Prostate gland (tissue), 2 donors: ENCODE data around the gene EIF4EBP2. TPM values are rescaled to one million over a fixed set of nuclear protein-coding genes. Genes with fewer than 3 reads are reported as not detected.

Experiments
- DNase-seq: peaks from one replicate; pipeline ENCODE4 v3.0.0-alpha.2; 2019; ENCODE audit warnings: low spot score
- H3K27ac ChIP-seq, 2 donors: fragments of 200-600 bp; sonication (generic); 2 replicates each; pipeline ENCODE4 v1.5.1; 2017 to 2019
- H3K27me3 ChIP-seq: fragments of 200-600 bp; sonication (generic); replicated peaks from 2 replicates; pipeline ENCODE4 v1.5.1; 2019; ENCODE audit not compliant: insufficient read depth
- H3K36me3 ChIP-seq, 2 donors: fragments of 200-600 bp; sonication (generic); 1 replicate in 1 of 2; 2 replicates in 1 of 2; pipeline versions ENCODE4 v1.5.1 to v1.8.1; 2017 to 2019
- H3K4me1 ChIP-seq: fragments of 200-600 bp; sonication (generic); replicated peaks from 2 replicates; pipeline ENCODE4 v1.5.1; 2019
- H3K4me3 ChIP-seq, 2 donors: fragments of 200-600 bp; sonication (generic); 2 replicates each; pipeline ENCODE4 v1.5.1; 2017 to 2019
- H3K9me3 ChIP-seq: fragments of 200-600 bp; sonication (generic); 2 replicates; pipeline ENCODE4 v1.5.1; 2017
- POLR2A ChIP-seq: fragments of 450-650 bp; IDR thresholded peaks from one replicate; pipeline ENCODE4 v1.6.1; 2016; ENCODE audit warnings: antibody characterized with exemption, mild to moderate bottlenecking
- POLR2AphosphoS5 ChIP-seq: sonication (generic); formaldehyde crosslinking; IDR thresholded peaks from one replicate; pipeline ENCODE4 v1.6.1; 2017; ENCODE audit warnings: antibody characterized with exemption
- WGBS: methylation state at CpG from one replicate; pipeline ENCODE4 v1.1.5; 2018; 5-methylcytosine and 5-hydroxymethylcytosine counted together
- intact Hi-C: fragments of 100-400 bp; cut with DNase I; formaldehyde crosslinking; loops from one replicate; pipeline ENCODE4 v1.14.2; 2022
- total RNA-seq, 2 donors: library from RNA; depleted of rRNA; stranded (reverse); fragments of >200 nt; gene quantifications; one replicate each; pipeline ENCODE4 v1.1.0, GENCODE V29; 2016
- TF ChIP-seq, protein P1 (sequence below), 4 experiments: fragments of 200-600 bp in 2 of 4; fragments of 450-650 bp in 2 of 4; sonication (generic) in 2 of 4; IDR thresholded peaks; 1 replicate in 3 of 4; 2 replicates in 1 of 4; pipeline ENCODE4 v1.5.1; 2016 to 2019; ENCODE audit warnings: antibody characterized with exemption in 4 of 4, mild to moderate bottlenecking in 2 of 4, moderate library complexity in 2 of 4

Gene EIF4EBP2
- total RNA-seq, 2 donors from 2014 or later, result 40.1 to 63.3 TPM

GRCh38 chr10:70475661-70476060 lies 71.7 kb downstream of the EIF4EBP2 start:
- Histone ChIP-seq H3K27me3 (no peaks in the 10 kb centered on the region), H3K4me3 (no peak overlapping the region), H3K9me3 (no peaks in the 10 kb centered on the region), H3K36me3 (no peaks in the 10 kb centered on the region), H3K27ac (no peak overlapping the region), H3K4me1 (no peaks in the 10 kb centered on the region)
- 86% methylated on average over 8 of the region's 8 CpGs for WGBS
- TF ChIP-seq POLR2A (no peak), POLR2AphosphoS5 (no peak)
- TF ChIP-seq, protein P1, sequence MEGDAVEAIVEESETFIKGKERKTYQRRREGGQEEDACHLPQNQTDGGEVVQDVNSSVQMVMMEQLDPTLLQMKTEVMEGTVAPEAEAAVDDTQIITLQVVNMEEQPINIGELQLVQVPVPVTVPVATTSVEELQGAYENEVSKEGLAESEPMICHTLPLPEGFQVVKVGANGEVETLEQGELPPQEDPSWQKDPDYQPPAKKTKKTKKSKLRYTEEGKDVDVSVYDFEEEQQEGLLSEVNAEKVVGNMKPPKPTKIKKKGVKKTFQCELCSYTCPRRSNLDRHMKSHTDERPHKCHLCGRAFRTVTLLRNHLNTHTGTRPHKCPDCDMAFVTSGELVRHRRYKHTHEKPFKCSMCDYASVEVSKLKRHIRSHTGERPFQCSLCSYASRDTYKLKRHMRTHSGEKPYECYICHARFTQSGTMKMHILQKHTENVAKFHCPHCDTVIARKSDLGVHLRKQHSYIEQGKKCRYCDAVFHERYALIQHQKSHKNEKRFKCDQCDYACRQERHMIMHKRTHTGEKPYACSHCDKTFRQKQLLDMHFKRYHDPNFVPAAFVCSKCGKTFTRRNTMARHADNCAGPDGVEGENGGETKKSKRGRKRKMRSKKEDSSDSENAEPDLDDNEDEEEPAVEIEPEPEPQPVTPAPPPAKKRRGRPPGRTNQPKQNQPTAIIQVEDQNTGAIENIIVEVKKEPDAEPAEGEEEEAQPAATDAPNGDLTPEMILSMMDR (IDR thresholded peaks at IDR 0.05), result no peak
- intact Hi-C loops, result no loop called here
- no peak for DNase-seq

DNA sequence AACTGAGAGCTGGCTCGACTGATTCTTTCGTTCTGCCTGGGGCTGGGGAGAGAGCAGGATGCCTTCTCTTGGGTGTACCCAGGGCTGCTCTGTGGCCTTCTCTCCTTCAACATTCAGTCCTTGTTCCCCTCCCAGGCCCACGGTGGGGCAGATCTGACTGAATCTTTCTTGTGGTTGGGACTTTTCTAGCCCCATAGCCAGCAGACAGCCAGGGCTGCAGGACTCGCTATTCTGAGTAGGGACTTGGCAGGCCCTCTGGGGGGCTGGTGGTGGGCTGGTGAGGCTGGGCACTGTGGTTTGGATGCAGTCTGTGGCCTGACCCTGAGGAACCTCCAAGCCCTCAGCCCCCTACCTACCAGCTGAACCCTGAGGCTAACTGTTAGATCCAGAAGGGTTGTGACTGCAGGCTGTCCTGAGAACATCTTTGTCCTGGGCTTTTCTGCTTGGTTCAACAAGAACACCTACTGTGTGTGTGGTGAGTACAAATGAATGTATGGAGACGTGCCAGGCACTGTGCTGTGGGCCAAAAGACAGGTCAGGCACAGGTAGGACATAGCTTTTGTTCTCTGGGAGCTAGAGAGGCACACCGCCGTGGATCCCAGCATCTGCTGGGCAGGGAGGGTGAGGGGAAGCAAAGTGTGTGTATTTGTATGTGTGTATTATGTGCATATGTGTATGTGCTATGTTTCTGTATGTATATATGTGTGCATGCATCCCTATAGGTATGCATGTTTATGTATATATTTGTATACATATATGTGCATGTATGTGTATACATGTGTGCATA lies 72.5 kb downstream of the EIF4EBP2 start:
- H3K36me3 ChIP-seq, result no peaks in the 10 kb centered on the region
- H3K4me1 ChIP-seq, result no peaks in the 10 kb centered on the region
- DNase-seq, result no peak
- TF ChIP-seq POLR2A, result no peak
- TF ChIP-seq, protein P1 (IDR thresholded peaks at IDR 0.05), result no peak
- no peak overlapping the region for H3K4me3 ChIP-seq
- no peaks in the 10 kb centered on the region for H3K27me3 ChIP-seq
- intact Hi-C loops, result no loop called here
- no peak overlapping the region for H3K27ac ChIP-seq
- no peaks in the 10 kb centered on the region for H3K9me3 ChIP-seq
- WGBS, result 72% methylated on average over 7 of the region's 7 CpGs

- WGBS, result 7% methylated on average over 27 of the region's 27 CpGs
- DNase-seq, result no peak
- Histone ChIP-seq H3K36me3 (no peaks in the 10 kb centered on the region), H3K4me3 (peak overlapping the region; percentile 49 to 54), H3K9me3 (no peaks in the 10 kb centered on the region), H3K4me1 (no peaks in the 10 kb centered on the region), H3K27ac (peak overlapping the region in 1 of 2 donors; percentile 57), H3K27me3 (no peaks in the 10 kb centered on the region)
- no peak for TF ChIP-seq POLR2A
- TF ChIP-seq, protein P1 (IDR thresholded peaks at IDR 0.05), result no peak
- TF ChIP-seq POLR2AphosphoS5, result no peak
- intact Hi-C loops, result no loop called here
Measured at GRCh38 chr10:70477661-70478162, 73.8 kb downstream of the EIF4EBP2 start.

Other genes with a start within 250 kb of the EIF4EBP2 start
- gene SAR1A, start 233.6 kb upstream of the EIF4EBP2 start, total RNA-seq, result 10 to 100 TPM; 48.3 to 68.0 TPM
- 100 to 1,000 TPM in 1 of 2 donors, 10 to 100 TPM in 1; 79.4 to 109 TPM for gene PPA1, start 170.7 kb upstream of the EIF4EBP2 start, total RNA-seq
- 1 to 10 TPM in 1 of 2 donors, under 1 TPM in 1; under 0.01 to 1.1 TPM for gene NPFFR1, start 120.1 kb upstream of the EIF4EBP2 start, total RNA-seq
- gene LRRC20, start 21.5 kb upstream of the EIF4EBP2 start, total RNA-seq, result 10 to 100 TPM in 1 of 2 donors, 1 to 10 TPM in 1; 9.4 to 15.2 TPM
- not detected for gene NODAL, start 37.5 kb downstream of the EIF4EBP2 start, total RNA-seq
- 10 to 100 TPM in 1 of 2 donors, 1 to 10 TPM in 1; 6.6 to 12.4 TPM for gene PALD1, start 74.6 kb downstream of the EIF4EBP2 start, total RNA-seq
- 1 to 10 TPM in 1 of 2 donors, under 1 TPM in 1; 0.32 to 2.3 TPM for gene PRF1, start 198.6 kb downstream of the EIF4EBP2 start, total RNA-seq